SK-N-SH (cell line): ENCODE measurements around the gene KRTAP4-9.

Experiments
- CTCF ChIP-seq: fragments of 200-600 bp; sonication (generic); IDR thresholded peaks from 2 replicates; pipeline ENCODE4 v1.6.1; 2017; ENCODE audit warnings: antibody characterized with exemption, mild to moderate bottlenecking, moderate library complexity
- JUND ChIP-seq: IDR thresholded peaks from 2 replicates; pipeline ENCODE4 v1.4.0; 2012
- POLR2AphosphoS5 ChIP-seq: IDR thresholded peaks from 2 replicates; pipeline ENCODE4 v1.6.1; 2012; ENCODE audit warnings: low read depth, low read length
- RXRA ChIP-seq: IDR thresholded peaks from 2 replicates; pipeline ENCODE4 v1.4.0; 2012; ENCODE audit warnings: low read depth, mild to moderate bottlenecking, borderline replicate concordance
- TAF1 ChIP-seq: IDR thresholded peaks from 2 replicates; pipeline ENCODE4 v1.6.1; 2012; ENCODE audit warnings: low read depth, mild to moderate bottlenecking, low read length, moderate library complexity, borderline replicate concordance
- ZBTB33 ChIP-seq: IDR thresholded peaks from 2 replicates; pipeline ENCODE4 v1.4.0; 2012; ENCODE audit warnings: low read depth, borderline replicate concordance

GRCh38 chr17:41067281-41067680 is 37.9 kb upstream of the KRTAP4-9 start:
- TF ChIP-seq ZBTB33 (no peak), POLR2AphosphoS5 (no peak), CTCF (no peak), TAF1 (no peak), JUND (no peak), RXRA (no peak)
